OCI-LY7 (cell line): ENCODE measurements around the gene ANO9.

ENCODE experiments used
- CTCF ChIP-seq: fragments of 200-600 bp; sonication (generic); conservative IDR thresholded peaks from 2 replicates; pipeline ENCODE4 v1.5.1; 2014; ENCODE audit warnings: mild to moderate bottlenecking, antibody characterized with exemption, low read length, moderate library complexity, mixed read lengths
- EZH2phosphoT487 ChIP-seq: fragments of 200-600 bp; sonication (generic); IDR thresholded peaks from 2 replicates; pipeline ENCODE4 v1.6.1; 2018; ENCODE audit warnings: low read depth, borderline replicate concordance, mild to moderate bottlenecking, mixed run types, antibody characterized with exemption, low read length, moderate library complexity, mixed read lengths

GRCh38 chr11:418343-419247 lies 23.2 kb downstream of the ANO9 start:
- TF ChIP-seq CTCF: no peak
- TF ChIP-seq EZH2phosphoT487: no peak
